ENCODE data around the gene HSF4. TPM values are rescaled to one million over a fixed set of nuclear protein-coding genes. Genes with fewer than 3 reads are reported as not detected.
"Not testable (repeated sequence)": the region's sequence is repeated elsewhere in the genome, so short reads cannot be mapped to it uniquely, and the experiment has no call there.

The HSF4 gene
- 10 to 100 TPM; 34.8 to 36.1 TPM for total RNA-seq

- POLR2A ChIA-PET: interaction anchor here (1.0 to 1.2 kb wide), 3 partner anchors 9 to 13 kb away, joined by 3 to 4 read pairs (median 3); no protein-coding TSS in a partner anchor
- H3K36me3 Mint-ChIP-seq: peaks cover 10% of the 10 kb centered on the region
- no peak within 1 kb of the TSS for H3K27ac Mint-ChIP-seq
- H3K4me3 Mint-ChIP-seq: peak within 1 kb of the TSS; percentile 23
- CTCF ChIA-PET: interaction anchor here (0.5 to 4.1 kb wide), 6 partner anchors 10 to 350 kb away, joined by 3 to 12 read pairs (median 4); no protein-coding TSS in a partner anchor
- H3K9me3 Mint-ChIP-seq: no peaks in the 10 kb centered on the region
- intact Hi-C loops (cut with micrococcal nuclease): no loop called here
- peaks cover 33% of the 10 kb centered on the region for H3K4me1 Mint-ChIP-seq (ENCODE audit: low read depth)
- H3K27me3 Mint-ChIP-seq: peaks cover 40% of the 10 kb centered on the region
- DNase-seq: peak; percentile 40
These were observed at the start of gene HSF4 for GRCh38 chr16:67164599-67165061. HSF4 (plus strand) TSS chr16:67164745; CDS start chr16:67164812, 67 bp downstream.

- ChIA-PET POLR2A (no interaction called here), CTCF (interaction anchor here (1.7 kb wide), 2 partner anchors 12 to 41 kb away, joined by 4 to 9 read pairs; no protein-coding TSS in a partner anchor)
- H3K27me3 Mint-ChIP-seq: no peaks in the 10 kb centered on the region
- intact Hi-C loops (cut with micrococcal nuclease): no loop called here
- no peak overlapping the region for H3K4me3 Mint-ChIP-seq
- no peak overlapping the region for H3K27ac Mint-ChIP-seq
- peaks cover 2% of the 10 kb centered on the region for H3K36me3 Mint-ChIP-seq
- H3K9me3 Mint-ChIP-seq: no peaks in the 10 kb centered on the region
- peaks cover 36% of the 10 kb centered on the region for H3K4me1 Mint-ChIP-seq (ENCODE audit: low read depth)
- DNase-seq: no peak
These were observed 49.8 kb upstream of the HSF4 start for GRCh38 chr16:67114793-67115192.

GRCh38 chr16:67115639-67116038 lies 48.9 kb upstream of the HSF4 start:
- no peak overlapping the region for H3K4me3 Mint-ChIP-seq
- H3K9me3 Mint-ChIP-seq: no peaks in the 10 kb centered on the region
- CTCF ChIA-PET: interaction anchor here (0.9 to 2.4 kb wide), 5 partner anchors 13 to 98 kb away, joined by 3 to 9 read pairs (median 4); no protein-coding TSS in a partner anchor
- no peak for DNase-seq
- POLR2A ChIA-PET: no interaction called here
- H3K27me3 Mint-ChIP-seq: no peaks in the 10 kb centered on the region
- H3K36me3 Mint-ChIP-seq: peaks cover 5% of the 10 kb centered on the region
- intact Hi-C loops (cut with micrococcal nuclease): no loop called here
- H3K27ac Mint-ChIP-seq: no peak overlapping the region
- H3K4me1 Mint-ChIP-seq (ENCODE audit: low read depth): peaks cover 32% of the 10 kb centered on the region

GRCh38 chr16:67116388-67117311 lies 47.9 kb upstream of the HSF4 start:
- Mint-ChIP-seq H3K36me3 (peaks cover 8% of the 10 kb centered on the region), H3K4me3 (no peak overlapping the region), H3K4me1 (ENCODE audit: low read depth) (peaks cover 23% of the 10 kb centered on the region), H3K9me3 (no peaks in the 10 kb centered on the region), H3K27ac (no peak overlapping the region), H3K27me3 (no peaks in the 10 kb centered on the region)
- CTCF ChIA-PET: interaction anchor here (1.0 to 2.4 kb wide), 4 partner anchors 14 to 99 kb away, joined by 4 to 9 read pairs (median 6); no protein-coding TSS in a partner anchor
- DNase-seq: no peak
- intact Hi-C loops (cut with micrococcal nuclease): no loop called here
- POLR2A ChIA-PET: no interaction called here

- H3K27me3 Mint-ChIP-seq: no peaks in the 10 kb centered on the region
- H3K4me3 Mint-ChIP-seq: no peak overlapping the region
- H3K4me1 Mint-ChIP-seq (ENCODE audit: low read depth): peaks cover 16% of the 10 kb centered on the region
- H3K27ac Mint-ChIP-seq: no peak overlapping the region
- CTCF ChIA-PET: no interaction called here
- peaks cover 12% of the 10 kb centered on the region for H3K36me3 Mint-ChIP-seq
- intact Hi-C loops (cut with micrococcal nuclease): no loop called here
- POLR2A ChIA-PET: no interaction called here
- DNase-seq: no peak
- no peaks in the 10 kb centered on the region for H3K9me3 Mint-ChIP-seq
These were observed 46.8 kb upstream of the HSF4 start for GRCh38 chr16:67117716-67118115.

- no peaks in the 10 kb centered on the region for H3K9me3 Mint-ChIP-seq
- intact Hi-C loops (cut with micrococcal nuclease): no loop called here
- H3K4me1 Mint-ChIP-seq (ENCODE audit: low read depth): peaks cover 4% of the 10 kb centered on the region
- H3K36me3 Mint-ChIP-seq: peaks cover 12% of the 10 kb centered on the region
- DNase-seq: no peak
- H3K27me3 Mint-ChIP-seq: no peaks in the 10 kb centered on the region
- POLR2A ChIA-PET: no interaction called here
- CTCF ChIA-PET: interaction anchor here (0.7 to 2.0 kb wide), 4 partner anchors 14 to 166 kb away, joined by 3 to 5 read pairs (median 4); no protein-coding TSS in a partner anchor
- no peak overlapping the region for H3K4me3 Mint-ChIP-seq
- no peak overlapping the region for H3K27ac Mint-ChIP-seq
These were observed 44.5 kb upstream of the HSF4 start for GRCh38 chr16:67120025-67120424.

GRCh38 chr16:67122799-67123198 lies 41.7 kb upstream of the HSF4 start:
- H3K27ac Mint-ChIP-seq; H3K4me1 Mint-ChIP-seq (ENCODE audit: low read depth); POLR2A ChIA-PET; DNase-seq; intact Hi-C loops (cut with micrococcal nuclease); H3K27me3 Mint-ChIP-seq; H3K4me3 Mint-ChIP-seq; CTCF ChIA-PET; H3K9me3 Mint-ChIP-seq: not testable (repeated sequence)
- H3K36me3 Mint-ChIP-seq: peaks cover 23% of the 10 kb centered on the region

- ChIA-PET POLR2A (no interaction called here), CTCF (interaction anchor here (0.5 to 0.6 kb wide), 2 partner anchors 23 to 27 kb away, joined by 3 read pairs; no protein-coding TSS in a partner anchor)
- no peak overlapping the region for H3K4me3 Mint-ChIP-seq
These were observed 36.1 kb upstream of the HSF4 start for GRCh38 chr16:67128417-67128816.

GRCh38 chr16:67128887-67129286 lies 35.7 kb upstream of the HSF4 start:
- Mint-ChIP-seq H3K9me3 (no peaks in the 10 kb centered on the region), H3K27ac (no peak overlapping the region), H3K4me1 (ENCODE audit: low read depth) (no peaks in the 10 kb centered on the region), H3K4me3 (no peak overlapping the region), H3K27me3 (no peaks in the 10 kb centered on the region), H3K36me3 (peaks cover 24% of the 10 kb centered on the region)
- POLR2A ChIA-PET: no interaction called here
- intact Hi-C loops (cut with micrococcal nuclease): no loop called here
- DNase-seq: no peak
- CTCF ChIA-PET: interaction anchor here (0.8 kb wide), 1 partner anchor 26 kb away, joined by 3 read pairs; no protein-coding TSS in a partner anchor

More at GRCh38 chr16:67128417-67128816, 36.1 kb upstream of the HSF4 start:
- Mint-ChIP-seq H3K27ac (no peak overlapping the region), H3K36me3 (peaks cover 26% of the 10 kb centered on the region), H3K9me3 (no peaks in the 10 kb centered on the region), H3K4me1 (ENCODE audit: low read depth) (no peaks in the 10 kb centered on the region), H3K27me3 (no peaks in the 10 kb centered on the region)
- intact Hi-C loops (cut with micrococcal nuclease): no loop called here
- no peak for DNase-seq

- POLR2A ChIA-PET: no interaction called here
- intact Hi-C loops (cut with micrococcal nuclease): no loop called here
- Mint-ChIP-seq H3K4me1 (ENCODE audit: low read depth) (no peaks in the 10 kb centered on the region), H3K4me3 (no peak overlapping the region), H3K27ac (no peak overlapping the region), H3K36me3 (peaks cover 25% of the 10 kb centered on the region), H3K9me3 (no peaks in the 10 kb centered on the region), H3K27me3 (no peaks in the 10 kb centered on the region)
- no peak for DNase-seq
- CTCF ChIA-PET: interaction anchor here (0.8 kb wide), 1 partner anchor 26 kb away, joined by 3 read pairs; no protein-coding TSS in a partner anchor
These were observed 35.1 kb upstream of the HSF4 start for GRCh38 chr16:67129422-67129821.

- DNase-seq: no peak
- H3K4me3 Mint-ChIP-seq: no peak overlapping the region
- POLR2A ChIA-PET: no interaction called here
These were observed 26.9 kb upstream of the HSF4 start for GRCh38 chr16:67137605-67138004.

GRCh38 chr16:67141391-67141790 lies 23.2 kb upstream of the HSF4 start:
- Mint-ChIP-seq H3K27me3 (no peaks in the 10 kb centered on the region), H3K4me3 (no peak overlapping the region), H3K4me1 (ENCODE audit: low read depth) (no peaks in the 10 kb centered on the region), H3K27ac (no peak overlapping the region), H3K9me3 (no peaks in the 10 kb centered on the region), H3K36me3 (peaks cover 42% of the 10 kb centered on the region)
- intact Hi-C loops (cut with micrococcal nuclease): no loop called here
- POLR2A ChIA-PET: interaction anchor here (0.9 kb wide), 1 partner anchor 123 kb away, joined by 3 read pairs; no protein-coding TSS in a partner anchor
- CTCF ChIA-PET: interaction anchor here (1.1 to 4.0 kb wide), 3 partner anchors 14 to 188 kb away, joined by 4 to 19 read pairs (median 4); no protein-coding TSS in a partner anchor
- no peak for DNase-seq

More at GRCh38 chr16:67137605-67138004, 26.9 kb upstream of the HSF4 start:
- Mint-ChIP-seq H3K27ac (no peak overlapping the region), H3K4me1 (ENCODE audit: low read depth) (no peaks in the 10 kb centered on the region), H3K9me3 (no peaks in the 10 kb centered on the region), H3K36me3 (peaks cover 33% of the 10 kb centered on the region), H3K27me3 (no peaks in the 10 kb centered on the region)
- CTCF ChIA-PET: interaction anchor here (0.6 to 1.7 kb wide), 3 partner anchors 18 to 187 kb away, joined by 3 to 10 read pairs (median 4); no protein-coding TSS in a partner anchor
- intact Hi-C loops (cut with micrococcal nuclease): no loop called here

Data from activated CD4-positive, alpha-beta memory T cell treated with anti-CD3 and anti-CD28 coated beads for 36 hours (primary cell).